ENCODE data around the gene TMEM259. TPM values are rescaled to one million over a fixed set of nuclear protein-coding genes. Genes with fewer than 3 reads are reported as not detected.

TMEM259 gene
- total and polyA plus RNA-seq, 2 of the 13 experiments (the other 11 are each of a cell fraction or from before 2014, with no cell fraction given), result 64.7 to 164 TPM

DNA sequence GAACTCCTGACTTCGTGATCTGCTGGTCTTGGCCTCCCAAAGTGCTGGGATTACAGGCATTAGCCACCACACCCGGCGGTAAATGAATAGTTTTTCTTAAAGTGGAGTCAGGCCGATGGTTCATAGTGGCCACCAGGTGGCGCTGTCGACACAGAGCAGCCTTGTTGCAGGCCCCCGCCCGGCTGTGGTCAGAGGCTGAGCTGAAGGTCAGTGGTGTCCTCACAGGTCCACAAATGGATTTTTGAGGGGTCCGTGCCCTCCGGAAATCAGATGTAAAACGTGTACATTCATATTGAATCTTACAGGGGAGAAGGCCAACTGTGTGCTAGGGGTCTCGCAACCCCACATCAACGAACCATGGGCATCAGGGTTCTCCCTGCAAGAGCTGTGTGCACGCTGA is 50.2 kb downstream of the TMEM259 start (continued):
- TF ChIP-seq NCOA1 (CRISPR knock-in tag; IDR thresholded peaks at IDR 0.05) (no peak), HDAC2 (CRISPR knock-in tag; IDR thresholded peaks at IDR 0.05) (no peak), PRPF4 (IDR thresholded peaks at IDR 0.05; ENCODE audit: low read depth, low read length, poor library complexity, severe bottlenecking) (no peak), ZSCAN25 (CRISPR knock-in tag; IDR thresholded peaks at IDR 0.05) (no peak), SOX6 (IDR thresholded peaks at IDR 0.05) (no peak), SOX6 (CRISPR knock-in tag; IDR thresholded peaks at IDR 0.05) (no peak), ZNF552 (CRISPR knock-in tag; IDR thresholded peaks at IDR 0.05; ENCODE audit: borderline replicate concordance) (no peak), RAD51 (IDR thresholded peaks at IDR 0.05; ENCODE audit: borderline replicate concordance) (no peak), SETDB1 (CRISPR knock-in tag; IDR thresholded peaks at IDR 0.05; ENCODE audit: borderline replicate concordance) (peak; percentile 88; the same call in 1 of the 2 replicates), ZNF263 (CRISPR knock-in tag; IDR thresholded peaks at IDR 0.05) (no peak), ZNF780A (CRISPR knock-in tag; IDR thresholded peaks at IDR 0.05) (no peak)
- TF ChIP-seq, protein P1, sequence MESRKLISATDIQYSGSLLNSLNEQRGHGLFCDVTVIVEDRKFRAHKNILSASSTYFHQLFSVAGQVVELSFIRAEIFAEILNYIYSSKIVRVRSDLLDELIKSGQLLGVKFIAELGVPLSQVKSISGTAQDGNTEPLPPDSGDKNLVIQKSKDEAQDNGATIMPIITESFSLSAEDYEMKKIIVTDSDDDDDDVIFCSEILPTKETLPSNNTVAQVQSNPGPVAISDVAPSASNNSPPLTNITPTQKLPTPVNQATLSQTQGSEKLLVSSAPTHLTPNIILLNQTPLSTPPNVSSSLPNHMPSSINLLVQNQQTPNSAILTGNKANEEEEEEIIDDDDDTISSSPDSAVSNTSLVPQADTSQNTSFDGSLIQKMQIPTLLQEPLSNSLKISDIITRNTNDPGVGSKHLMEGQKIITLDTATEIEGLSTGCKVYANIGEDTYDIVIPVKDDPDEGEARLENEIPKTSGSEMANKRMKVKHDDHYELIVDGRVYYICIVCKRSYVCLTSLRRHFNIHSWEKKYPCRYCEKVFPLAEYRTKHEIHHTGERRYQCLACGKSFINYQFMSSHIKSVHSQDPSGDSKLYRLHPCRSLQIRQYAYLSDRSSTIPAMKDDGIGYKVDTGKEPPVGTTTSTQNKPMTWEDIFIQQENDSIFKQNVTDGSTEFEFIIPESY (CRISPR knock-in tag; IDR thresholded peaks at IDR 0.05), result peak; percentile 98
- TF ChIP-seq, protein P2, sequence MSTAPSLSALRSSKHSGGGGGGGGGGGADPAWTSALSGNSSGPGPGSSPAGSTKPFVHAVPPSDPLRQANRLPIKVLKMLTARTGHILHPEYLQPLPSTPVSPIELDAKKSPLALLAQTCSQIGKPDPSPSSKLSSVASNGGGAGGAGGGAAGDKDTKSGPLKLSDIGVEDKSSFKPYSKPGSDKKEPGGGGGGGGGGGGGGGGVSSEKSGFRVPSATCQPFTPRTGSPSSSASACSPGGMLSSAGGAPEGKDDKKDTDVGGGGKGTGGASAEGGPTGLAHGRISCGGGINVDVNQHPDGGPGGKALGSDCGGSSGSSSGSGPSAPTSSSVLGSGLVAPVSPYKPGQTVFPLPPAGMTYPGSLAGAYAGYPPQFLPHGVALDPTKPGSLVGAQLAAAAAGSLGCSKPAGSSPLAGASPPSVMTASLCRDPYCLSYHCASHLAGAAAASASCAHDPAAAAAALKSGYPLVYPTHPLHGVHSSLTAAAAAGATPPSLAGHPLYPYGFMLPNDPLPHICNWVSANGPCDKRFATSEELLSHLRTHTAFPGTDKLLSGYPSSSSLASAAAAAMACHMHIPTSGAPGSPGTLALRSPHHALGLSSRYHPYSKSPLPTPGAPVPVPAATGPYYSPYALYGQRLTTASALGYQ (CRISPR knock-in tag; IDR thresholded peaks at IDR 0.05), result no peak
- TF ChIP-seq, protein P3, sequence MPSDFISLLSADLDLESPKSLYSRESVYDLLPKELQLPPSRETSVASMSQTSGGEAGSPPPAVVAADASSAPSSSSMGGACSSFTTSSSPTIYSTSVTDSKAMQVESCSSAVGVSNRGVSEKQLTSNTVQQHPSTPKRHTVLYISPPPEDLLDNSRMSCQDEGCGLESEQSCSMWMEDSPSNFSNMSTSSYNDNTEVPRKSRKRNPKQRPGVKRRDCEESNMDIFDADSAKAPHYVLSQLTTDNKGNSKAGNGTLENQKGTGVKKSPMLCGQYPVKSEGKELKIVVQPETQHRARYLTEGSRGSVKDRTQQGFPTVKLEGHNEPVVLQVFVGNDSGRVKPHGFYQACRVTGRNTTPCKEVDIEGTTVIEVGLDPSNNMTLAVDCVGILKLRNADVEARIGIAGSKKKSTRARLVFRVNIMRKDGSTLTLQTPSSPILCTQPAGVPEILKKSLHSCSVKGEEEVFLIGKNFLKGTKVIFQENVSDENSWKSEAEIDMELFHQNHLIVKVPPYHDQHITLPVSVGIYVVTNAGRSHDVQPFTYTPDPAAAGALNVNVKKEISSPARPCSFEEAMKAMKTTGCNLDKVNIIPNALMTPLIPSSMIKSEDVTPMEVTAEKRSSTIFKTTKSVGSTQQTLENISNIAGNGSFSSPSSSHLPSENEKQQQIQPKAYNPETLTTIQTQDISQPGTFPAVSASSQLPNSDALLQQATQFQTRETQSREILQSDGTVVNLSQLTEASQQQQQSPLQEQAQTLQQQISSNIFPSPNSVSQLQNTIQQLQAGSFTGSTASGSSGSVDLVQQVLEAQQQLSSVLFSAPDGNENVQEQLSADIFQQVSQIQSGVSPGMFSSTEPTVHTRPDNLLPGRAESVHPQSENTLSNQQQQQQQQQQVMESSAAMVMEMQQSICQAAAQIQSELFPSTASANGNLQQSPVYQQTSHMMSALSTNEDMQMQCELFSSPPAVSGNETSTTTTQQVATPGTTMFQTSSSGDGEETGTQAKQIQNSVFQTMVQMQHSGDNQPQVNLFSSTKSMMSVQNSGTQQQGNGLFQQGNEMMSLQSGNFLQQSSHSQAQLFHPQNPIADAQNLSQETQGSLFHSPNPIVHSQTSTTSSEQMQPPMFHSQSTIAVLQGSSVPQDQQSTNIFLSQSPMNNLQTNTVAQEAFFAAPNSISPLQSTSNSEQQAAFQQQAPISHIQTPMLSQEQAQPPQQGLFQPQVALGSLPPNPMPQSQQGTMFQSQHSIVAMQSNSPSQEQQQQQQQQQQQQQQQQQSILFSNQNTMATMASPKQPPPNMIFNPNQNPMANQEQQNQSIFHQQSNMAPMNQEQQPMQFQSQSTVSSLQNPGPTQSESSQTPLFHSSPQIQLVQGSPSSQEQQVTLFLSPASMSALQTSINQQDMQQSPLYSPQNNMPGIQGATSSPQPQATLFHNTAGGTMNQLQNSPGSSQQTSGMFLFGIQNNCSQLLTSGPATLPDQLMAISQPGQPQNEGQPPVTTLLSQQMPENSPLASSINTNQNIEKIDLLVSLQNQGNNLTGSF (CRISPR knock-in tag; IDR thresholded peaks at IDR 0.05), result no peak
- TF ChIP-seq, protein P4, sequence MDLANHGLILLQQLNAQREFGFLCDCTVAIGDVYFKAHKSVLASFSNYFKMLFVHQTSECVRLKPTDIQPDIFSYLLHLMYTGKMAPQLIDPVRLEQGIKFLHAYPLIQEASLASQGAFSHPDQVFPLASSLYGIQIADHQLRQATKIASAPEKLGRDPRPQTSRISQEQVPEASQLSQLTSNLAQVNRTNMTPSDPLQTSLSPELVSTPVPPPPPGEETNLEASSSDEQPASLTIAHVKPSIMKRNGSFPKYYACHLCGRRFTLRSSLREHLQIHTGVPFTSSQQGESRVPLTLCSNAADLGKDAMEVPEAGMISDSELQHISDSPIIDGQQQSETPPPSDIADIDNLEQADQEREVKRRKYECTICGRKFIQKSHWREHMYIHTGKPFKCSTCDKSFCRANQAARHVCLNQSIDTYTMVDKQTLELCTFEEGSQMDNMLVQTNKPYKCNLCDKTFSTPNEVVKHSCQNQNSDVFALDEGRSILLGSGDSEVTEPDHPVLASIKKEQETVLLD (CRISPR knock-in tag; IDR thresholded peaks at IDR 0.05; ENCODE audit: low read depth), result no peak
- TF ChIP-seq, protein P5, sequence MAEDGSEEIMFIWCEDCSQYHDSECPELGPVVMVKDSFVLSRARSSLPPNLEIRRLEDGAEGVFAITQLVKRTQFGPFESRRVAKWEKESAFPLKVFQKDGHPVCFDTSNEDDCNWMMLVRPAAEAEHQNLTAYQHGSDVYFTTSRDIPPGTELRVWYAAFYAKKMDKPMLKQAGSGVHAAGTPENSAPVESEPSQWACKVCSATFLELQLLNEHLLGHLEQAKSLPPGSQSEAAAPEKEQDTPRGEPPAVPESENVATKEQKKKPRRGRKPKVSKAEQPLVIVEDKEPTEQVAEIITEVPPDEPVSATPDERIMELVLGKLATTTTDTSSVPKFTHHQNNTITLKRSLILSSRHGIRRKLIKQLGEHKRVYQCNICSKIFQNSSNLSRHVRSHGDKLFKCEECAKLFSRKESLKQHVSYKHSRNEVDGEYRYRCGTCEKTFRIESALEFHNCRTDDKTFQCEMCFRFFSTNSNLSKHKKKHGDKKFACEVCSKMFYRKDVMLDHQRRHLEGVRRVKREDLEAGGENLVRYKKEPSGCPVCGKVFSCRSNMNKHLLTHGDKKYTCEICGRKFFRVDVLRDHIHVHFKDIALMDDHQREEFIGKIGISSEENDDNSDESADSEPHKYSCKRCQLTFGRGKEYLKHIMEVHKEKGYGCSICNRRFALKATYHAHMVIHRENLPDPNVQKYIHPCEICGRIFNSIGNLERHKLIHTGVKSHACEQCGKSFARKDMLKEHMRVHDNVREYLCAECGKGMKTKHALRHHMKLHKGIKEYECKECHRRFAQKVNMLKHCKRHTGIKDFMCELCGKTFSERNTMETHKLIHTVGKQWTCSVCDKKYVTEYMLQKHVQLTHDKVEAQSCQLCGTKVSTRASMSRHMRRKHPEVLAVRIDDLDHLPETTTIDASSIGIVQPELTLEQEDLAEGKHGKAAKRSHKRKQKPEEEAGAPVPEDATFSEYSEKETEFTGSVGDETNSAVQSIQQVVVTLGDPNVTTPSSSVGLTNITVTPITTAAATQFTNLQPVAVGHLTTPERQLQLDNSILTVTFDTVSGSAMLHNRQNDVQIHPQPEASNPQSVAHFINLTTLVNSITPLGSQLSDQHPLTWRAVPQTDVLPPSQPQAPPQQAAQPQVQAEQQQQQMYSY (CRISPR knock-in tag; IDR thresholded peaks at IDR 0.05), result no peak

Measured in HepG2 (cell line).